GM18951 (cell line): ENCODE data around the gene SMIM11.
"Not testable (repeated sequence)": the region's sequence is repeated elsewhere in the genome, so short reads cannot be mapped to it uniquely, and the experiment has no call there.

Experiments
- in situ Hi-C: fragments of 300-500 bp; cut with MboI; formaldehyde crosslinking; loops from one replicate; pipeline ENCODE4 v1.12.0; 2022; ENCODE audit warnings: low sequenced_read_pairs, mixed read lengths, inconsistent platforms; ENCODE audit not compliant: unreplicated experiment

Gene SMIM11

GRCh38 chr21:34428441-34428840 lies 53.1 kb downstream of the SMIM11 start:
- in situ Hi-C loops, result not testable (repeated sequence)

- in situ Hi-C loops, result not testable (repeated sequence)
Measured at GRCh38 chr21:34429710-34430109, 54.4 kb downstream of the SMIM11 start.
